D721Med (cell line): ENCODE data around the gene CLCF1.

Experiments used
- DNase-seq: peaks from one replicate; pipeline ENCODE4 v3.0.0; 2011; ENCODE audit warnings: low spot score; ENCODE audit not compliant: insufficient read length
- FAIRE-seq: peaks from 2 replicates; lab custom pipeline; 2011; peaks lifted over from hg19 to GRCh38; lab: Jason Lieb, UNC
- CTCF ChIP-seq: IDR thresholded peaks from 2 replicates; pipeline ENCODE4 v1.5.1; 2012; ENCODE audit warnings: mild to moderate bottlenecking, control low read depth; ENCODE audit not compliant: insufficient read depth; ENCODE audit errors: missing control alignments

CLCF1 gene

GRCh38 chr11:67401495-67402191, 28.2 kb upstream of the CLCF1 start, which contains the start of gene PPP1CA:
Gene PPP1CA, minus strand, starts transcription at chr11:67401858. Its CDS starts 76 bp downstream, at chr11:67401782.
- DNase-seq (peak; percentile 98), FAIRE-seq (no peak)
- TF ChIP-seq CTCF, result no peak

- no peak for DNase-seq
- no peak for FAIRE-seq
Observed at GRCh38 chr11:67400942-67401494, 27.6 kb upstream of the CLCF1 start.

DNA sequence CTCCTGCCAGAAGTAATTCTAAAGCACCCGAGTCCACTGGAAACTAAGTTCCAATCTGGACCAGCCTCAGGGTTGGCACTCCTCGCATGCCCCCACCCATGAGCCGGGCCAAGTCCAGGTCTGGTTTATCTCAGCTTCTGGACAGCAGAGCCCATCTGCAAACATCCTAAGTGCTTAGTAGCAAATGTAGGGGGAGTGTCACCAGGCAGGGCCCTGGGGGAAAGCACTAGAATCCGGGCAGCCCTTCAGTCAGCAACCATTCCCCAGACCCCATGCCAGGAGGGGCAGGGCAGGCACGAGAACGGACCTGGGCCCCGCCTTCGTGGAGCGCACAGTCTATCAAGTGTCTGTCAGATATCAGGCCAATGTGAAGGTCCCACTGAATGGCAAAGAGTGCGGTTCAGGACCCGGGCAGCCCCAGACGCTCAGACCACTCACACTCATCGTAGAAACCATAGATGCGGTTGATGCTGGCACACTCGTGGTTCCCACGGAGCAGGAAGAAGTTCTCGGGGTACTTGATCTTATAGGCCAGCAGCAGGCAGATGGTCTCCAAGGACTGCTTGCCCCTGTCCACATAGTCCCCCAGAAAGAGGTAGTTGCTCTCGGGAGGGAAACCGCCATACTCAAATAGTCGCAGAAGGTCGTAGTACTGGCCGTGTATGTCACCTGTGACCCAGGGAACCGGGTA, 27.0 kb upstream of the CLCF1 start:
- no peak for TF ChIP-seq CTCF
- DNase-seq (no peak), FAIRE-seq (no peak)

More at GRCh38 chr11:67400942-67401494, 27.6 kb upstream of the CLCF1 start:
- TF ChIP-seq CTCF, result no peak

DNA sequence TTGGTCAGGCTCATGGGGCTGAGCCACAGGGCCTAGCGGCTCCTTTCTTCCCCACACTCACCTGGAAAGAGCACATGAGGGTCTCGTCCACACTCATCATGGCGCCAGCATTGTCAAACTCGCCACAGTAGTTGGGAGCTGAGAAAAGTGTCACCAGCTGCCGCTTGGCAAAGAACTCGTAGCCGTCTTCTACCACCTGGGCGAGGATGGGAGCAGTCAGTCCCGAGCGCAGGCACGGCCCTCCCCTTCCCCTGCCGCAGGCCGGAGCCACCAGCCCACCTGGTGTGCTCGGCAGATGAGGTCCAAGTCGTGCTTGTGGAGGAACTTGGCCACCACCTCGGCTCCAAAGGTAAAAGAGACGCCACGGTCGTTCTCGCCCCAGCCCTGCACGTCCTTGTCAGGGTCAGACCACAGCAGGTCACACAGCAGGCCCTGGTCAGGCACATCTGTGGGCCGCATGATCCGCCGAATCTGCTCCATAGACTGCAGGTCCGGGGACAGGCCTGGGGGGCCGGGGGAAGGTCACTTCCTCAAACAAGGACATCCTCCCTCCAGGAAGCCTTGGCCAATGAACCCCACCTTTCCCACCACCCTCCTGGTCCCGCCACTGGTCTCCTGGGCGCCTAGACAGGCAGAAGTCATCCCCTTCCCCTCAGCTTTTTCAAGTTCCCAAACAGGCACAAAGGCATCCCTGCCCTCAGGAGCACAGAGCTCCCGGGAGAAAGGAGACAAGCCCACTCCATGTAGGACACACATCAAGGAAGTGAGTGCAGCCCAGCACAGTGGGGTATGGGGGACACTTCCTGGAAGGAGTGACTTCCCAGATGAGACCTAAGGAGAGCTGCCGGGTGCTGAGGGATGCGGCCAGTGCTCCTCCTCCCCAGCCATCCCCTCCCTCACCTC, 25.5 kb upstream of the CLCF1 start:
- DNase-seq (no peak), FAIRE-seq (no peak)
- TF ChIP-seq CTCF, result no peak

DNA sequence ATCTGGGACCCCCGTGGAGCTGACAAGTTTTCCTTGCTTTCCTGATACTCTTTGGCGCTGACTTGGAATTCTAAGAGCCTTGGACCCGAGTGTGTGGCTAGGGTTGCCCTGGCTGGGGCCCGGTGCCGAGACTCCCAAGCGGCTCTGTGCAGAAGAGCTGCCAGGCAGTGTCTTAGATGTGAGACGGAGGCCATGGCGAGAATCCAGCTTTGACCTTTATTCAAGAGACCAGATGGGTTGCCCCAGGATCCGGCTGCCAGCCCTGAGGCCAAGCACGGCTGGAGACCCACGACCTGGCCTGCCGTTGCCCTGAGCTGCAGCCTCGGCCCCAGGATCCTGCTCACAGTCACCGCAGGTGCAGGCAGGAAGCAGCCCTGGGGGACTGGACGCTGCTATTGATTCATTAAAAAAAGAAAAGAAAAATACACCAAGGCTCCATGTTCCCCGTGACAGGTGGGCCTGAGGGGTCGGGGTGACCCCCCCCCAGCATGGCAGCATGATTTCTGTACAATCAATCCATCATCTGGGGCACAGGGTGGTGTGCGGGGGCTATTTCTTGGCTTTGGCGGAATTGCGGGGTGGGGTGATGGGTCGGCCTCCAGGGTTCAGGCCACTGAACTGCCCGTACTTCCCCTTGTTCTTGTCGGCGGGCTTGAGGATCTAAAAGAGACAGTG, 24.7 kb upstream of the CLCF1 start:
- DNase-seq (no peak), FAIRE-seq (no peak)
- TF ChIP-seq CTCF, result no peak

DNA sequence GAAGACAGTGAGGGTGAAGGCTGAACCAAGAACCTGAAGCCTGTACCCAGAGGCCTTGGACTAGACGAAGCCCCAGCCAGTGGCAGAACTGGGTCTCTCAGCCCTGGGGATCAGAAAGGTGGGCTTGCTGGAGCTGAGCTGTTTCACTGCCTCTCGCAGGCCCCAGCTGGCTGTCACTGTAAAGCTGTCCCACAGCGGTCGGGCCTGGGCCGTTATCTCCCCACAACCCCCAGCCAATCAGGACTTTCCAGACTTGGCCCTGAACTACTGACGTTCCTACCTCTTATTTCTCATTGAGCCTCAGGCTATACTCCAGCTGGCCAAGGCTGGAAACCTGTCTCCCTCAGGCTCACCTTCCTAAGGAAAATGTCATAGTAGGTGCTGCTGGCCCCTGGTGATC, 24.1 kb upstream of the CLCF1 start:
- DNase-seq (no peak), FAIRE-seq (no peak)
- no peak for TF ChIP-seq CTCF
